Mesenchymal stem cell (in vitro differentiated cells and primary cell): Measurements from ENCODE around the gene FOSL1.

ENCODE experiments used
- DNase-seq: peaks from one replicate; pipeline ENCODE4 v3.0.0-alpha.2; 2013
- H2AFZ ChIP-seq: one replicate; pipeline ENCODE4 v1.6.1; 2013; ENCODE audit warnings: low read depth, mild to moderate bottlenecking, control low read depth, inconsistent platforms, low read length, moderate library complexity
- H2AK5ac ChIP-seq: 2 replicates; pipeline ENCODE4 v1.6.1; 2013; ENCODE audit warnings: low read length, moderate library complexity, mild to moderate bottlenecking, inconsistent platforms; ENCODE audit not compliant: severe bottlenecking
- H2BK120ac ChIP-seq: one replicate; pipeline ENCODE4 v1.6.1; 2013; ENCODE audit warnings: low read depth, mild to moderate bottlenecking, inconsistent platforms, low read length, moderate library complexity
- H2BK12ac ChIP-seq, 2 experiments: one replicate each; pipeline ENCODE4 v1.6.1; 2013; ENCODE audit warnings: inconsistent platforms in 2 of 2, low read length in 2 of 2, mild to moderate bottlenecking in 2 of 2, moderate library complexity in 2 of 2, control low read depth in 1 of 2
- H2BK15ac ChIP-seq: one replicate; pipeline ENCODE4 v1.6.1; 2013; ENCODE audit warnings: mild to moderate bottlenecking, low read depth, inconsistent platforms; ENCODE audit not compliant: poor library complexity, severe bottlenecking
- H2BK5ac ChIP-seq: 2 replicates; pipeline ENCODE4 v1.6.1; 2013; ENCODE audit warnings: low read depth, mild to moderate bottlenecking, low read length, control low read depth, inconsistent platforms; ENCODE audit not compliant: poor library complexity, severe bottlenecking
- H3K14ac ChIP-seq, 2 experiments: one replicate each; pipeline ENCODE4 v1.6.1; 2013; ENCODE audit warnings: inconsistent platforms in 2 of 2, low read length in 2 of 2, control low read depth in 1 of 2, mild to moderate bottlenecking in 1 of 2, moderate library complexity in 1 of 2
- H3K18ac ChIP-seq, 2 experiments: one replicate each; pipeline ENCODE4 v1.6.1; 2013; ENCODE audit warnings: inconsistent platforms in 2 of 2, low read length in 2 of 2, control low read depth in 1 of 2, low read depth in 1 of 2, mild to moderate bottlenecking in 1 of 2
- H3K23ac ChIP-seq, 2 experiments: one replicate each; pipeline ENCODE4 v1.6.1; 2013; ENCODE audit warnings: inconsistent platforms in 2 of 2, low read length in 2 of 2, mild to moderate bottlenecking in 2 of 2, moderate library complexity in 2 of 2, control low read depth in 1 of 2
- H3K27ac ChIP-seq: 2 replicates; pipeline ENCODE4 v1.5.1; 2013; ENCODE audit warnings: mild to moderate bottlenecking, moderate library complexity, low read length, control low read depth, inconsistent platforms; ENCODE audit not compliant: poor library complexity, severe bottlenecking
- H3K27me3 ChIP-seq, 2 experiments: 2 replicates each; pipeline versions ENCODE4 v1.6.1 to v1.7.0; 2013; ENCODE audit warnings: low read length in 2 of 2, mild to moderate bottlenecking in 2 of 2, moderate library complexity in 2 of 2, control low read depth in 1 of 2, inconsistent platforms in 1 of 2; ENCODE audit not compliant: control insufficient read depth in 1 of 2, insufficient read depth in 1 of 2
- H3K36me3 ChIP-seq, 2 experiments: 2 replicates each; pipeline versions ENCODE4 v1.6.1 to v1.7.0; 2013; ENCODE audit warnings: low read length in 2 of 2, control low read depth in 1 of 2, inconsistent platforms in 1 of 2, low read depth in 1 of 2, mild to moderate bottlenecking in 1 of 2; ENCODE audit not compliant: insufficient read depth in 2 of 2, control insufficient read depth in 1 of 2
- H3K4ac ChIP-seq, 2 experiments: one replicate each; pipeline ENCODE4 v1.6.1; 2013; ENCODE audit warnings: inconsistent platforms in 2 of 2, low read length in 2 of 2, mild to moderate bottlenecking in 2 of 2, moderate library complexity in 2 of 2, control low read depth in 1 of 2, low read depth in 1 of 2
- H3K4me1 ChIP-seq: 2 replicates; pipeline ENCODE4 v1.6.1; 2013; ENCODE audit warnings: low read depth, low read length, control low read depth; ENCODE audit not compliant: control insufficient read depth, insufficient read depth
- H3K4me2 ChIP-seq: 2 replicates; pipeline ENCODE4 v1.6.1; 2013; ENCODE audit warnings: low read length, mild to moderate bottlenecking, inconsistent platforms; ENCODE audit not compliant: poor library complexity, severe bottlenecking
- H3K4me3 ChIP-seq, 2 experiments: 2 replicates each; pipeline versions ENCODE4 v1.5.1 to v1.7.0; 2013; ENCODE audit warnings: low read length in 2 of 2, mild to moderate bottlenecking in 2 of 2, control low read depth in 1 of 2, low read depth in 1 of 2; ENCODE audit not compliant: insufficient read depth in 1 of 2
- H3K79me1 ChIP-seq: replicated peaks from 2 replicates; pipeline ENCODE4 v1.6.1; 2013; ENCODE audit warnings: mild to moderate bottlenecking, control low read depth, low read length, inconsistent platforms; ENCODE audit not compliant: poor library complexity, severe bottlenecking
- H3K9ac ChIP-seq: 2 replicates; pipeline ENCODE4 v1.7.0; 2013; ENCODE audit warnings: mild to moderate bottlenecking, low read length, moderate library complexity
- H3K9me3 ChIP-seq: 2 replicates; pipeline ENCODE4 v1.7.0; 2013; ENCODE audit warnings: mild to moderate bottlenecking, low read length; ENCODE audit not compliant: control insufficient read depth
- H4K8ac ChIP-seq: one replicate; pipeline ENCODE4 v1.6.1; 2013; ENCODE audit warnings: inconsistent platforms, mild to moderate bottlenecking, low read length, moderate library complexity
- H4K91ac ChIP-seq: one replicate; pipeline ENCODE4 v1.6.1; 2013; ENCODE audit warnings: mild to moderate bottlenecking, low read length, inconsistent platforms
- WGBS: methylation state at CpG from one replicate; pipeline ENCODE4 v1.1.7; 2013; ENCODE audit warnings: mixed read lengths; 5-methylcytosine and 5-hydroxymethylcytosine counted together

The FOSL1 gene

DNA sequence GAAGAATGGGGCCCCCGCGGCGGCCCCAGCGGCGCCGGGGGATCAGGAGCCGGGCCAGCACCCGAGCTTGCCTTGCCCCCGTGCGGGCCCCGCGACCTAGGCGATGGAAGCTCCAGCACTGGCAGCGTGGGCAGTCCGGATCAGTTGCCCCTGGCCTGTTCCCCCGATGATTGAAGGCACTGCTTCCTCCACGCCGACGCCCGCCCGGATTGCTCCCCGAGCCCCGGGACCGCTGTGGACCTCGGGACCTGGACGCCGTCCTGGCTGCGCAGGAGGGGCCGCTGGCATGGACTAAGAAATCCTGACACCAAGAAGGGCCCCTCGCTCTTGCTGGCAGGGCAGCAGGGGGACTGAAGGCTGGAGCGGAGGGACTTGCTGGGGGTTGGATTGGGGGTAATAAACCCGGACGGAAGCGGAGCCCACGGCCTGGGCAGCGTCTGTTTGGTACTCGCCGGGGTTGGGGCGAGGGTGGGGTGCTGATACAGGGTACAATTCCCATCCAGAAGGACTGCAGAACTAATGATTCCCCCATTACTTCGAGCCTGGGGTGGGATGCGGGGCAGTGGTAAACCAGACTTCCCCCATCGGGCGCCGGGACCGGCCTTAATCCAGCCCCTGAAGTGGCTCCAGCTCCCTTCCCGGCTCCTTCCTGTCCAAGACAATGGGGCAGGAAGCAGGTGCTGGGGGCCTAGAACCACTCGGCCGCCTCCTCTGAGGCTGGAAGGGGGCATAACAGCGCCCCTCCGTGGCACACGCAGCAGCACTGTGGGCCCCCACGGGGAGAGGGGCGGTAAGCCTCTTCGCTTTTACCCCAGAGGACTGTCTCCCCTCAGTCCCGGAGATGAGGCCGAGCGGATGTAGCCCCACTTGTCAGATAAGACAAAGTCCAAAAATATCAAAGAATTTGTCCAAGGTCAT, 8.7 kb downstream of the FOSL1 start:
- whole genome bisulfite sequencing, result 2% methylated on average over 49 of the region's 57 CpGs
- peaks cover 47% of the 10 kb centered on the region for H3K4me1 ChIP-seq

DNA sequence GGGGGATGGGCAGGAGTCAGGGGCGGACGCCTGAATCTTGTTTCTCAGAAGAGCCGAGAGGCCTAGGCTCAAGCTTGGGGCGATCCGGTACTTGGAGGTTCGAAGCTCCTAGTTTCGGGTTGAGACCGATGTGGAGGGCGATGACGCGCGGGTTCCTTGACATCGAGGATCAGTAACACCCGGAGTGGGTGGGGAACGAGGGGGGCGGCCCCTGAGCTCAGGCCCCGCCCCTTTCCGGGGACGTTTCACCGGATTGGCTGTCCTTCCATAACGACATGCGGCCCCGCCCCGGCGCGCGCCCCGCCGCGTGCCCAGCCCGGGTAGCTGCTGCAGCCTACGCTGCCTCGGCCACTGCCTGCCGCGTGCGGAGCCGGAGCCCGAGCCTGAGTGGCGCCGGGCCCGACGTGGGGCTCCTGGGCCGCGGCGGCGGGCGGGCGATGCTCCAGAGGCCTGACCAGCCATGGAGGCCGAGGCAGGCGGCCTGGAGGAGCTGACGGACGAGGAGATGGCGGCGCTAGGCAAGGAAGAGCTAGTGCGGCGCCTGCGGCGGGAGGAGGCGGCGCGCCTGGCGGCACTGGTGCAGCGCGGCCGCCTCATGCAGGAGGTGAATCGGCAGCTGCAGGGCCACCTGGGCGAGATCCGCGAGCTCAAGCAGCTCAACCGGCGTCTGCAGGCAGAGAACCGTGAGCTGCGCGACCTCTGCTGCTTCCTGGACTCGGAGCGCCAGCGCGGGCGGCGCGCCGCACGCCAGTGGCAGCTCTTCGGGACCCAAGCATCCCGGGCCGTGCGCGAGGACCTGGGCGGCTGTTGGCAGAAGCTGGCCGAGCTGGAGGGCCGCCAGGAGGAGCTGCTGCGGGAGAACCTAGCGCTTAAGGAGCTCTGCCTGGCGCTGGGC, 9.6 kb downstream of the FOSL1 start, which contains the start of gene CCDC85B:
Gene CCDC85B, plus strand, starts transcription at position 350 of the 895 bp plus-strand sequence. Its CDS starts 111 bp downstream, at position 461.
- H2AFZ ChIP-seq, result peak within 1 kb of the TSS; percentile 29
- H3K27ac ChIP-seq, result peak within 1 kb of the TSS; percentile 79
- H3K79me1 ChIP-seq, result peaks cover 7% of the 10 kb centered on the region
- peak within 1 kb of the TSS; percentile 87 for H4K8ac ChIP-seq
- peak within 1 kb of the TSS; percentile 34 for H2AK5ac ChIP-seq
- H3K18ac ChIP-seq, result peak within 1 kb of the TSS; percentile 94 to 96
- WGBS, result under 1% methylated on average over 90 of the region's 94 CpGs
- no peaks in the 10 kb centered on the region for H3K27me3 ChIP-seq
- peak; percentile 97 for DNase-seq
- H2BK5ac ChIP-seq, result no peak within 1 kb of the TSS
- no peaks in the 10 kb centered on the region for H3K9me3 ChIP-seq
- peak within 1 kb of the TSS; percentile 94 for H3K9ac ChIP-seq
- H3K4me1 ChIP-seq, result peaks cover 43% of the 10 kb centered on the region
- H2BK120ac ChIP-seq, result peak within 1 kb of the TSS; percentile 91
- peak within 1 kb of the TSS; percentile 97 for H3K4me2 ChIP-seq
- H3K4ac ChIP-seq, result peak within 1 kb of the TSS; percentile 39 to 97
- H2BK12ac ChIP-seq, result peak within 1 kb of the TSS; percentile 51 to 74
- H3K4me3 ChIP-seq, result peak within 1 kb of the TSS; percentile 63 to 87
- H4K91ac ChIP-seq, result peak within 1 kb of the TSS; percentile 93
- peaks cover 46% of the 10 kb centered on the region in 2 experiments for H3K36me3 ChIP-seq
- peak within 1 kb of the TSS; percentile 5 to 98 for H3K14ac ChIP-seq
- H2BK15ac ChIP-seq, result peak within 1 kb of the TSS; percentile 97
- H3K23ac ChIP-seq, result peak within 1 kb of the TSS; percentile 22 to 84

More for the DNA sequence above, 8.7 kb downstream of the FOSL1 start:
- Histone ChIP-seq H2AK5ac (peak overlapping the region; percentile 9), H2BK5ac (no peak overlapping the region), H3K27ac (peak overlapping the region; percentile 73), H3K9me3 (no peaks in the 10 kb centered on the region), H2AFZ (no peak overlapping the region), H3K23ac (peak overlapping the region in 1 of 2 experiments; percentile 84), H4K91ac (peak overlapping the region; percentile 93), H3K9ac (peak overlapping the region; percentile 94), H2BK15ac (peak overlapping the region; percentile 80), H3K4ac (peak overlapping the region; percentile 82 to 97), H3K14ac (peak overlapping the region; percentile 5 to 68), H3K27me3 (no peaks in the 10 kb centered on the region), H4K8ac (peak overlapping the region; percentile 29), H3K4me2 (peak overlapping the region; percentile 97), H2BK120ac (peak overlapping the region; percentile 91), H3K4me3 (peak overlapping the region; percentile 63 to 84), H3K18ac (peak overlapping the region; percentile 94 to 96), H3K36me3 (peaks cover 46% of the 10 kb centered on the region in 2 experiments), H2BK12ac (peak overlapping the region in 1 of 2 experiments; percentile 74), H3K79me1 (peaks cover 5% of the 10 kb centered on the region)
- no peak for DNase-seq

GRCh38 chr11:65888163-65888814, 11.9 kb downstream of the FOSL1 start, which contains the start of gene FIBP:
Gene FIBP (minus strand): TSS chr11:65888471. CDS start chr11:65888418, 53 bp downstream.
- Histone ChIP-seq H3K9me3 (no peaks in the 10 kb centered on the region), H3K27me3 (no peaks in the 10 kb centered on the region), H2AK5ac (peak within 1 kb of the TSS; percentile 47), H3K4me3 (peak within 1 kb of the TSS; percentile 70 to 87), H2AFZ (peak within 1 kb of the TSS; percentile 33), H3K36me3 (peaks cover 51 to 53% of the 10 kb centered on the region in 2 experiments), H3K4me1 (peaks cover 38% of the 10 kb centered on the region), H3K9ac (peak within 1 kb of the TSS; percentile 94), H2BK5ac (peak within 1 kb of the TSS; percentile 80), H3K4me2 (peak within 1 kb of the TSS; percentile 94), H2BK15ac (peak within 1 kb of the TSS; percentile 36), H3K4ac (peak within 1 kb of the TSS; percentile 72 to 82), H4K91ac (peak within 1 kb of the TSS; percentile 95), H3K27ac (peak within 1 kb of the TSS; percentile 98), H2BK12ac (peak within 1 kb of the TSS; percentile 41 to 74), H3K23ac (peak within 1 kb of the TSS; percentile 43 to 45), H3K18ac (peak within 1 kb of the TSS; percentile 82 to 93), H3K79me1 (peaks cover 23% of the 10 kb centered on the region), H4K8ac (peak within 1 kb of the TSS; percentile 88), H2BK120ac (peak within 1 kb of the TSS; percentile 67), H3K14ac (peak within 1 kb of the TSS in 1 of 2 experiments; percentile 68)
- WGBS, result under 1% methylated on average over 44 of the region's 57 CpGs
- peak; percentile 98 for DNase-seq
